A549 treated with Hydrocortisone at 1 μM for 4 hours (cell line): ENCODE measurements around the gene ZFP14. TPM values are rescaled to one million over a fixed set of nuclear protein-coding genes. Genes with fewer than 3 reads are reported as not detected.

Source experiments
- total RNA-seq: library from RNA; stranded (reverse); fragments of 200-300 nt; extraction: Qiagen RNA extraction; gene quantifications from 5 replicates; pipeline ENCODE4 v1.2.3, GENCODE V29; 2022

Gene ZFP14
- 1.1 to 2.4 TPM (median 2.2 TPM) in 5 replicates for total RNA-seq

GRCh38 chr19:36378625-36379509, at the start of gene ZFP14:
TSS of gene ZFP14 (minus strand) at chr19:36379201. CDS start at chr19:36367892, 11,309 bp downstream.

DNA sequence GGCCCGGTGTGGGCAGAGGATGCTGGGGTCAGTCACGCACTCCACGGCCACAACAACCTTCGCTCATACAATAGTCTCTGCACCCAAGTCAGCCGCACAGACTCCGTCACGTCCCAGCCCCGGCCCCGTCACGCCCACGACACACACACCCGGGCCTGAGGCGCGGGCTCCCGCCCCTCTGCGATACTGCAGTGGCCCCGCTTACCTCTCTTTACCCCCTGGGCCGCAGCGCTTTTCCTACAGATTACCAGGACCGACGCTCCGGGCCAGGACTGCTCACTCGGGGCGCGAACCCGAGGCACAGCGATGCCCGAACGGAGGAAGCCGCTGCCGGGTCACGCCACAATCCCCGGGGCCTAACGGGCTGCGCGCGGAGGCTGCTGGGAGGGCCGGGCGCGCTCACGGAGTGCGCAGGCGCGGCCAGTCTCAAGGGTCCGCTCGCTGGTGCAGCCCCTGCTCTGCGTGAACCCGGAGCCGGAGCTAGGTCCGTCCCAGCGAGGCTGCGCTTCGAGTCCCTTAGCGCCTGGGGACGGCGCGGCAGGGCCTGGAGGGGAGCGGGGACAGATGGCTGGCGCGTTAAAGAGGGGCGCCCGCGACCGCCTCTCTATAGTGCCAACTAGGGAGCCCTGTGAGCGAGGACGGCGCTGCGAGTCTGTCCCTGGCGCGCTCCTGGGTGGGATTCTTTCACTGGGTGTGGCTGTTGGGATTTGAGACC, 39.4 kb upstream of the ZFP14 start, which contains the start of gene ZFP82:
Gene ZFP82 (minus strand): TSS at position 358 of the 715 bp plus-strand sequence. CDS start 8,855 bp downstream, outside the sequence.

Other genes starting within 250 kb of the ZFP14 start
- gene CAPNS1, start 239.1 kb downstream of the ZFP14 start, total RNA-seq: 1,534 to 2,199 TPM (median 2,140 TPM) in 5 replicates
- not detected in 5 replicates for gene COX7A1, start 226.8 kb downstream of the ZFP14 start, total RNA-seq
- 3.7 to 5.1 TPM (median 4.2 TPM) in 5 replicates for gene ZNF565, start 164.5 kb downstream of the ZFP14 start, total RNA-seq
- gene ZNF146, start 164.1 kb downstream of the ZFP14 start, total RNA-seq: 109 to 198 TPM (median 114 TPM) in 5 replicates
- gene ZFP82, start 39.4 kb upstream of the ZFP14 start, total RNA-seq: 1.5 to 2.1 TPM (median 1.8 TPM) in 5 replicates
- 7.9 to 10.3 TPM (median 9.6 TPM) in 5 replicates for gene ZNF566, start 110.4 kb upstream of the ZFP14 start, total RNA-seq
- gene ZNF260, start 149.1 kb upstream of the ZFP14 start, total RNA-seq: 4.9 to 12.9 TPM (median 5.8 TPM) in 5 replicates
- gene ZNF529, start 194.1 kb upstream of the ZFP14 start, total RNA-seq: 2.1 to 3.4 TPM (median 2.7 TPM) in 5 replicates
- 0.06 to 0.29 TPM (median 0.07 TPM) in 3 of 5 replicates, not detected in the others for gene ZNF382, start 226.1 kb upstream of the ZFP14 start, total RNA-seq